K562 (cell line): Measurements from ENCODE around the gene APLF. TPM values are rescaled to one million over a fixed set of nuclear protein-coding genes. Genes with fewer than 3 reads are reported as not detected.

Experiments
- CEBPZ ChIP-seq: fragments of 150-350 bp; IDR thresholded peaks from 2 replicates; pipeline ENCODE4 v1.6.1; 2014; ENCODE audit warnings: low read depth, mild to moderate bottlenecking, low read length, borderline replicate concordance
- CHD2 ChIP-seq: IDR thresholded peaks from 2 replicates; pipeline ENCODE4 v1.6.1; 2011; ENCODE audit warnings: low read depth, low read length
- CTCF ChIP-seq, 3 experiments: IDR thresholded peaks in 2 of 3; conservative IDR thresholded peaks in 1 of 3; 2 replicates each; pipeline ENCODE4 v1.5.1; 2011 to 2012; ENCODE audit warnings: low read length in 3 of 3, mild to moderate bottlenecking in 3 of 3, control low read depth in 2 of 3, improper control_type of control experiment in 1 of 3, inconsistent platforms in 1 of 3, low read depth in 1 of 3, mixed read lengths in 1 of 3, moderate library complexity in 1 of 3; ENCODE audit not compliant: insufficient read depth in 2 of 3
- FOSL1 ChIP-seq: fragments of 200-800 bp; sonication (Bioruptor generic); conservative IDR thresholded peaks from 2 replicates; pipeline ENCODE4 v1.6.1; 2016; ENCODE audit warnings: missing genetic modification characterization, missing compliant biosample characterization
- HSF4 ChIP-seq: fragments of 250-450 bp; sonication (Bioruptor Pico); IDR thresholded peaks from 2 replicates; pipeline ENCODE4 v2.1.2; 2022; ENCODE audit warnings: mild to moderate bottlenecking, moderate library complexity, borderline replicate concordance
- LARP7 ChIP-seq: fragments of 450-650 bp; IDR thresholded peaks from 2 replicates; pipeline ENCODE4 v1.6.1; 2016
- MEIS2 ChIP-seq: fragments of 450-650 bp; IDR thresholded peaks from 2 replicates; pipeline ENCODE4 v1.6.1; 2014; ENCODE audit warnings: mild to moderate bottlenecking; ENCODE audit not compliant: partially characterized antibody
- PRMT5 ChIP-seq: sonication (generic); formaldehyde crosslinking; IDR thresholded peaks from 2 replicates; pipeline ENCODE4 v1.5.0; 2020; ENCODE audit warnings: missing genetic modification reagents
- PURB ChIP-seq: sonication (generic); formaldehyde crosslinking; IDR thresholded peaks from 2 replicates; pipeline ENCODE4 v1.9.0; 2021; ENCODE audit warnings: low read depth, mild to moderate bottlenecking, missing genetic modification reagents
- REST ChIP-seq, 2 experiments: fragments of 450-650 bp; formaldehyde crosslinking in 1 of 2; IDR thresholded peaks; 2 replicates each; pipeline versions ENCODE4 v1.4.0 to v1.6.1; 2014 to 2020; ENCODE audit warnings: mild to moderate bottlenecking in 2 of 2, borderline replicate concordance in 1 of 2, low read depth in 1 of 2
- ZNF586 ChIP-seq: fragments of 450-650 bp; formaldehyde crosslinking; conservative IDR thresholded peaks from 2 replicates; pipeline ENCODE4 v1.4.0; 2020; ENCODE audit warnings: mild to moderate bottlenecking, moderate library complexity
- polyA plus RNA-seq, 8 experiments: library from polyadenylated mRNA; depleted of rRNA in 4 of 8; stranded (reverse) in 5 of 8; unstranded in 3 of 8; fragments of >200 nt; fragmentation: Nextera tagmentation in 2 of 8; fragmentation: Illumina TruSeq in 1 of 8; extraction: Ambion mirVana in 2 of 8; extraction: Trizol in 1 of 8; gene quantifications; 2 replicates each; pipeline versions ENCODE4 v1.2.1 to v1.2.3, GENCODE V29; 2011 to 2014; ENCODE audit warnings: inconsistent platforms in 1 of 8, missing spikeins in 1 of 8
- total RNA-seq, 7 experiments: library from RNA; depleted of rRNA in 6 of 7; stranded (reverse); fragments of >200 nt in 6 of 7; fragmentation: Illumina TruSeq in 2 of 7; extraction: Trizol in 2 of 7; gene quantifications; 2 replicates each; pipeline versions ENCODE4 v1.2.1 to v1.2.3, GENCODE V29; 2011 to 2021; ENCODE audit warnings: low replicate concordance in 1 of 7

Gene APLF
- total and polyA plus RNA-seq, 9 of the 15 experiments (the other 6 are each of a cell fraction or from before 2014, with no cell fraction given), result 0.07 to 1.1 (median 0.71) TPM

- TF ChIP-seq REST (IDR thresholded peaks at IDR 0.05; ENCODE audit: borderline replicate concordance) (peak; percentile 76; the same call in 1 of the 2 replicates), REST (CRISPR knock-in tag; IDR thresholded peaks at IDR 0.05; ENCODE audit: low read depth) (no peak), LARP7 (no peak), PURB (CRISPR knock-in tag) (no peak), PRMT5 (CRISPR knock-in tag) (no peak), FOSL1 (tag) (no peak), HSF4 (CRISPR knock-in tag) (no peak), MEIS2 (peak; percentile 32), CEBPZ (no peak), ZNF586 (no peak), CTCF (IDR thresholded peaks at IDR 0.05 in 2 of 3, conservative IDR thresholded peaks at IDR 0.05 in 1 of 3; ENCODE audit: insufficient read depth in 2 of 3, low read depth in 1 of 3, low read length in 3 of 3) (peak in 2 of 3 experiments; percentile 33 to 76; a peak in 4 of 6 replicates), CHD2 (no peak)
- TF ChIP-seq, all 486 proteins: peak for 7
These were observed 20.5 kb downstream of the APLF start (continued) for GRCh38 chr2:68487773-68488355.
